B cell (primary cell): ENCODE measurements around the gene SLC25A25. TPM values are rescaled to one million over a fixed set of nuclear protein-coding genes. Genes with fewer than 3 reads are reported as not detected.

Experiments
- ATAC-seq: fragments of 200-7000 bp; cut with Tn5 transposase; one replicate; pipeline ENCODE4 v1.10.0; 2021; ENCODE audit warnings: low read depth, mild to moderate bottlenecking, moderate number of reproducible peaks, moderate library complexity
- CTCF ChIA-PET: fragments of 350-600 bp; sonication (Branson Sonifier 250); formaldehyde crosslinking; loops from one replicate; lab custom pipeline; 2021; ENCODE audit warnings: antibody characterized with exemption, inconsistent platforms; lab: Charles Lee
- POLR2A ChIA-PET: fragments of 350-600 bp; sonication (Branson Sonifier 250); formaldehyde crosslinking; loops from one replicate; lab custom pipeline; 2021; ENCODE audit warnings: antibody characterized with exemption; lab: Charles Lee
- DNase-seq: peaks from one replicate; pipeline ENCODE4 v3.0.0; 2013
- H2AFZ ChIP-seq: 2 replicates; pipeline ENCODE4 v1.6.1; 2012; ENCODE audit warnings: mild to moderate bottlenecking, low read depth, low read length; ENCODE audit not compliant: insufficient read depth, poor library complexity, severe bottlenecking
- H3K27ac ChIP-seq, 2 donors: 1 replicate in 1 of 2; 2 replicates in 1 of 2; pipeline ENCODE4 v1.5.1; 2012 to 2013; ENCODE audit warnings: low read length in 2 of 2, mild to moderate bottlenecking in 2 of 2, moderate library complexity in 1 of 2
- H3K27me3 ChIP-seq, 4 experiments: fragments of 200-600 bp in 1 of 4; sonication (generic) in 1 of 4; replicated peaks in 1 of 4; 1 replicate in 2 of 4; 2 replicates in 2 of 4; pipeline versions ENCODE4 v1.6.1 to v1.7.0; 2013 to 2016; ENCODE audit warnings: low read length in 3 of 4, mild to moderate bottlenecking in 2 of 4, mixed read lengths in 1 of 4, moderate library complexity in 1 of 4; ENCODE audit not compliant: insufficient read depth in 4 of 4, control insufficient read depth in 3 of 4; ENCODE audit errors: control extremely low read depth in 1 of 4
- H3K36me3 ChIP-seq, 2 experiments: replicated peaks in 1 of 2; 1 replicate in 1 of 2; 2 replicates in 1 of 2; pipeline versions ENCODE4 v1.6.1 to v1.7.1; 2013; ENCODE audit warnings: low read length in 1 of 2; ENCODE audit not compliant: insufficient read depth in 2 of 2, control insufficient read depth in 1 of 2; ENCODE audit errors: control extremely low read depth in 1 of 2, extremely low read depth in 1 of 2
- H3K4me1 ChIP-seq, 2 donors: fragments of 200-600 bp in 1 of 2; sonication (generic) in 1 of 2; 1 replicate in 1 of 2; 2 replicates in 1 of 2; pipeline versions ENCODE4 v1.5.1 to v1.6.1; 2013 to 2017; ENCODE audit warnings: low read length in 2 of 2; ENCODE audit not compliant: control insufficient read depth in 2 of 2, insufficient read depth in 2 of 2
- H3K4me2 ChIP-seq: replicated peaks from 2 replicates; pipeline ENCODE3; 2012; ENCODE audit warnings: mild to moderate bottlenecking, low read depth, low read length; ENCODE audit not compliant: poor library complexity, severe bottlenecking
- H3K4me3 ChIP-seq, 5 experiments: fragments of 200-600 bp in 1 of 5; sonication (generic) in 1 of 5; 1 replicate in 3 of 5; 2 replicates in 2 of 5; pipeline versions ENCODE4 v1.5.1 to v1.7.0; 2011 to 2016; ENCODE audit warnings: low read length in 4 of 5, mild to moderate bottlenecking in 4 of 5, low read depth in 2 of 5, control low read depth in 1 of 5, moderate library complexity in 1 of 5; ENCODE audit not compliant: insufficient read depth in 1 of 5; ENCODE audit errors: control extremely low read depth in 1 of 5, extremely low read depth in 1 of 5
- H3K79me2 ChIP-seq: fragments of 200-600 bp; sonication (generic); one replicate; pipeline ENCODE4 v1.6.0; 2016; ENCODE audit warnings: low read length; ENCODE audit not compliant: control insufficient read depth, insufficient read depth
- H3K9ac ChIP-seq: fragments of 200-600 bp; sonication (generic); 2 replicates; pipeline ENCODE4 v1.6.1; 2017; ENCODE audit warnings: mild to moderate bottlenecking, low read length, moderate library complexity
- H3K9me3 ChIP-seq, 3 donors: one replicate each; pipeline versions ENCODE4 v1.6.1 to v1.7.1; 2013; ENCODE audit warnings: low read length in 2 of 3; ENCODE audit not compliant: control insufficient read depth in 2 of 3, insufficient read depth in 1 of 3; ENCODE audit errors: control extremely low read depth in 1 of 3
- H4K20me1 ChIP-seq: 2 replicates; pipeline ENCODE4 v1.6.0; 2012; ENCODE audit warnings: mild to moderate bottlenecking, low read length; ENCODE audit not compliant: insufficient read depth, control insufficient read depth, poor library complexity, severe bottlenecking
- H3K27ac Mint-ChIP-seq: one replicate; pipeline ENCODE4 v1.8.0; 2021; ENCODE audit warnings: mixed read lengths
- H3K27me3 Mint-ChIP-seq: one replicate; pipeline ENCODE4 v1.8.0; 2021; ENCODE audit warnings: mixed read lengths
- H3K4me1 Mint-ChIP-seq: one replicate; pipeline ENCODE4 v1.8.0; 2021; ENCODE audit warnings: mixed read lengths
- H3K4me3 Mint-ChIP-seq: one replicate; pipeline ENCODE4 v1.8.0; 2021; ENCODE audit warnings: mixed read lengths
- H3K9me3 Mint-ChIP-seq: one replicate; pipeline ENCODE4 v1.8.0; 2022; ENCODE audit warnings: mixed read lengths; ENCODE audit not compliant: insufficient read depth
- CTCF ChIP-seq: fragments of 200-600 bp; IDR thresholded peaks from one replicate; pipeline ENCODE4 v1.8.0; 2022; ENCODE audit warnings: antibody characterized with exemption, mild to moderate bottlenecking
- EZH2 ChIP-seq: IDR thresholded peaks from 2 replicates; pipeline ENCODE4 v1.6.1; 2012; ENCODE audit warnings: borderline replicate concordance, low read depth, mild to moderate bottlenecking, moderate library complexity, low read length; ENCODE audit not compliant: insufficient read depth, poor library complexity, severe bottlenecking
- WGBS: methylation state at CpG from one replicate; pipeline ENCODE4 v1.1.5; 2013; ENCODE audit warnings: missing lambda C conversion rate; ENCODE audit not compliant: insufficient coverage; 5-methylcytosine and 5-hydroxymethylcytosine counted together
- intact Hi-C: fragments of 100-400 bp; cut with micrococcal nuclease; formaldehyde crosslinking; loops from one replicate; pipeline ENCODE4 v1.10.0; 2022
- polyA plus RNA-seq: library from polyadenylated mRNA; depleted of rRNA; stranded (reverse); fragments of >200 nt; gene quantifications from 2 replicates; pipeline ENCODE4 v1.2.3, GENCODE V29; 2012
- total RNA-seq, 2 donors: library from RNA; stranded (reverse); fragments of 120-200 nt in 1 of 2; gene quantifications; 1 replicate in 1 of 2; 2 replicates in 1 of 2; pipeline versions ENCODE4 v1.2.3 to v1.2.4, GENCODE V29; 2013 to 2022

SLC25A25 gene
- total and polyA plus RNA-seq, 2 donors (not counting 1 experiment from before 2014, with no cell fraction given) = 12.1 to 18.6 TPM

- intact Hi-C loops = no loop called here
- H3K4me2 ChIP-seq = no peak overlapping the region
- Mint-ChIP-seq H3K4me1 (peaks cover 24% of the 10 kb centered on the region), H3K27ac (no peak overlapping the region), H3K27me3 (no peaks in the 10 kb centered on the region), H3K4me3 (no peak overlapping the region), H3K9me3 (no peaks in the 10 kb centered on the region)
- H3K9me3 ChIP-seq = no peaks in the 10 kb centered on the region
- DNase-seq (no peak), ATAC-seq (no peak)
- no peak overlapping the region for H2AFZ ChIP-seq
- no peak overlapping the region for H3K4me3 ChIP-seq
- CTCF ChIA-PET = interaction anchor here (0.9 to 3.5 kb wide), 3 partner anchors 29 to 354 kb away, joined by 3 to 14 read pairs (median 6); partner anchors contain the start of gene TOR2A
- WGBS = 95% methylated on average over 4 of the region's 9 CpGs
- H3K36me3 ChIP-seq = peaks cover 2 to 4% of the 10 kb centered on the region in 2 experiments
- H3K9ac ChIP-seq = no peak overlapping the region
- H4K20me1 ChIP-seq = peaks cover 54% of the 10 kb centered on the region
- POLR2A ChIA-PET = interaction anchor here (0.5 to 0.6 kb wide), 2 partner anchors 54 to 1962 kb away, joined by 3 to 4 read pairs; no protein-coding TSS in a partner anchor
- peaks cover 10 to 17% of the 10 kb centered on the region in 2 donors for H3K4me1 ChIP-seq
- H3K27ac ChIP-seq = no peak overlapping the region
- peaks cover 98% of the 10 kb centered on the region for H3K79me2 ChIP-seq
- TF ChIP-seq EZH2 = no peak
- TF ChIP-seq CTCF = no peak
- H3K27me3 ChIP-seq = no peaks in the 10 kb centered on the region
Observed at GRCh38 chr9:128088253-128088945, 20.4 kb downstream of the SLC25A25 start.

GRCh38 chr9:128089299-128089698 lies 21.3 kb downstream of the SLC25A25 start:
- peaks cover 61% of the 10 kb centered on the region for H4K20me1 ChIP-seq
- TF ChIP-seq EZH2 (no peak), CTCF (no peak)
- H3K27ac ChIP-seq = no peak overlapping the region
- H3K4me2 ChIP-seq = no peak overlapping the region
- no peaks in the 10 kb centered on the region for H3K27me3 ChIP-seq
- no peak overlapping the region for H3K4me3 ChIP-seq
- WGBS = 100% methylated on average over 1 of the region's 1 CpG
- ATAC-seq (no peak), DNase-seq (no peak)
- H3K9me3 Mint-ChIP-seq = no peaks in the 10 kb centered on the region
- no peak overlapping the region for H3K27ac Mint-ChIP-seq
- peaks cover 2 to 4% of the 10 kb centered on the region in 2 experiments for H3K36me3 ChIP-seq
- no peaks in the 10 kb centered on the region for H3K9me3 ChIP-seq
- no peak overlapping the region for H2AFZ ChIP-seq
- peaks cover 19 to 26% of the 10 kb centered on the region in 2 donors for H3K4me1 ChIP-seq
- intact Hi-C loops = no loop called here
- no peak overlapping the region for H3K9ac ChIP-seq
- ChIA-PET CTCF (interaction anchor here (0.7 to 3.5 kb wide), 6 partner anchors 28 to 581 kb away, joined by 3 to 14 read pairs (median 3); partner anchors contain the start of gene TOR2A), POLR2A (interaction anchor here (0.7 kb wide), 1 partner anchor 471 kb away, joined by 4 read pairs; no protein-coding TSS in a partner anchor)
- H3K4me1 Mint-ChIP-seq = peaks cover 26% of the 10 kb centered on the region
- no peak overlapping the region for H3K4me3 Mint-ChIP-seq
- H3K27me3 Mint-ChIP-seq = no peaks in the 10 kb centered on the region
- peaks cover 91% of the 10 kb centered on the region for H3K79me2 ChIP-seq
